OCI-LY1 (cell line): ENCODE measurements around the gene FGF14.

Experiments used
- H2AFZ ChIP-seq: fragments of 200-600 bp; sonication (generic), shearing (Covaris generic); 2 replicates; pipeline ENCODE4 v1.6.0; 2014; ENCODE audit warnings: antibody characterized with exemption, mild to moderate bottlenecking, low read length
- H3F3A ChIP-seq: fragments of 200-600 bp; sonication (generic), shearing (Covaris generic); 2 replicates; pipeline ENCODE4 v1.6.0; 2014; ENCODE audit warnings: mild to moderate bottlenecking, antibody characterized with exemption, low read length, moderate library complexity; ENCODE audit not compliant: insufficient read depth
- H3K27ac ChIP-seq: fragments of 200-600 bp; sonication (generic); 2 replicates; pipeline ENCODE4 v1.5.1; 2014; ENCODE audit warnings: low read length, mixed run types, mild to moderate bottlenecking, low read depth; ENCODE audit not compliant: poor library complexity, severe bottlenecking
- H3K27me3 ChIP-seq: fragments of 200-600 bp; sonication (generic); 2 replicates; pipeline ENCODE4 v1.6.0; 2014; ENCODE audit warnings: antibody characterized with exemption, mild to moderate bottlenecking, low read length, moderate library complexity; ENCODE audit not compliant: insufficient read depth
- H3K36me3 ChIP-seq: fragments of 200-600 bp; sonication (generic); 2 replicates; pipeline ENCODE4 v1.6.1; 2014; ENCODE audit warnings: mild to moderate bottlenecking, antibody characterized with exemption, low read length, moderate library complexity, mixed read lengths; ENCODE audit not compliant: insufficient read depth
- H3K4me1 ChIP-seq: fragments of 200-600 bp; sonication (generic); 2 replicates; pipeline ENCODE4 v1.5.1; 2014; ENCODE audit warnings: mild to moderate bottlenecking, low read length, moderate library complexity; ENCODE audit not compliant: insufficient read depth, severe bottlenecking
- H3K4me2 ChIP-seq: fragments of 200-600 bp; sonication (generic), shearing (Covaris generic); 2 replicates; pipeline ENCODE4 v1.6.1; 2014; ENCODE audit warnings: low read length
- H3K4me3 ChIP-seq: fragments of 200-600 bp; sonication (generic); 2 replicates; pipeline ENCODE4 v1.5.1; 2014; ENCODE audit warnings: low read length, low read depth, mild to moderate bottlenecking, mixed read lengths; ENCODE audit not compliant: poor library complexity, severe bottlenecking
- H3K79me2 ChIP-seq: fragments of 200-600 bp; shearing (Covaris generic); 2 replicates; pipeline ENCODE4 v1.6.1; 2016; ENCODE audit warnings: mixed run types, low read length, mixed read lengths; ENCODE audit not compliant: insufficient read depth
- H3K9ac ChIP-seq: fragments of 200-600 bp; sonication (generic), shearing (Covaris generic); 2 replicates; pipeline ENCODE4 v1.6.1; 2014; ENCODE audit warnings: mild to moderate bottlenecking, low read length, mixed read lengths
- H3K9me2 ChIP-seq: fragments of 200-600 bp; sonication (generic), shearing (Covaris generic); 2 replicates; pipeline ENCODE4 v1.6.1; 2014; ENCODE audit warnings: low read depth, mild to moderate bottlenecking, low read length, mixed read lengths
- H3K9me3 ChIP-seq: fragments of 200-600 bp; shearing (Covaris generic); 2 replicates; pipeline ENCODE4 v1.6.1; 2014; ENCODE audit warnings: low read length, mixed read lengths
- H4K20me1 ChIP-seq: fragments of 200-600 bp; sonication (generic), shearing (Covaris generic); 2 replicates; pipeline ENCODE4 v1.6.0; 2016; ENCODE audit warnings: mild to moderate bottlenecking, low read length; ENCODE audit not compliant: insufficient read depth
- CTCF ChIP-seq: fragments of 200-600 bp; sonication (generic), shearing (Covaris generic); IDR thresholded peaks from 2 replicates; pipeline ENCODE4 v1.5.1; 2017; ENCODE audit warnings: mild to moderate bottlenecking, antibody characterized with exemption, low read length, moderate library complexity, mixed read lengths
- EZH2 ChIP-seq: fragments of 200-600 bp; sonication (generic), shearing (Covaris generic); IDR thresholded peaks from 2 replicates; pipeline ENCODE4 v1.8.0; 2017; ENCODE audit warnings: borderline replicate concordance, mixed run types, mild to moderate bottlenecking, antibody characterized with exemption, low read length, moderate library complexity, mixed read lengths

The FGF14 gene

GRCh38 chr13:102346769-102347168, 55.1 kb downstream of the FGF14 start:
- Histone ChIP-seq H3K9ac (no peak overlapping the region), H3K9me2 (no peaks in the 10 kb centered on the region), H3K9me3 (no peaks in the 10 kb centered on the region), H3K4me1 (no peaks in the 10 kb centered on the region), H3K27me3 (no peaks in the 10 kb centered on the region; the same call in 1 of the 2 replicates), H4K20me1 (no peaks in the 10 kb centered on the region), H3F3A (no peaks in the 10 kb centered on the region), H2AFZ (no peak overlapping the region), H3K4me3 (no peak overlapping the region), H3K79me2 (no peaks in the 10 kb centered on the region), H3K36me3 (no peaks in the 10 kb centered on the region), H3K27ac (no peak overlapping the region), H3K4me2 (no peak overlapping the region)
- TF ChIP-seq EZH2 (no peak), CTCF (no peak)

- H3K4me3 ChIP-seq = no peak overlapping the region
- no peaks in the 10 kb centered on the region for H4K20me1 ChIP-seq
- H2AFZ ChIP-seq = no peak overlapping the region
- H3K4me1 ChIP-seq = no peaks in the 10 kb centered on the region
- no peak for TF ChIP-seq CTCF
- H3F3A ChIP-seq = no peaks in the 10 kb centered on the region
- H3K9ac ChIP-seq = no peak overlapping the region
- no peaks in the 10 kb centered on the region; the same call in 1 of the 2 replicates for H3K27me3 ChIP-seq
- no peaks in the 10 kb centered on the region for H3K9me2 ChIP-seq
- no peaks in the 10 kb centered on the region for H3K79me2 ChIP-seq
- no peak overlapping the region for H3K4me2 ChIP-seq
- no peak overlapping the region for H3K27ac ChIP-seq
- H3K9me3 ChIP-seq = no peaks in the 10 kb centered on the region
- no peaks in the 10 kb centered on the region for H3K36me3 ChIP-seq
Observed at GRCh38 chr13:102344410-102344809, 57.4 kb downstream of the FGF14 start.

- Histone ChIP-seq H4K20me1 (no peaks in the 10 kb centered on the region), H3K4me3 (no peak overlapping the region), H3K4me2 (no peak overlapping the region), H3K9ac (no peak overlapping the region), H3K36me3 (no peaks in the 10 kb centered on the region), H3K27ac (no peak overlapping the region), H3F3A (no peaks in the 10 kb centered on the region), H3K27me3 (no peaks in the 10 kb centered on the region), H3K79me2 (no peaks in the 10 kb centered on the region), H3K4me1 (no peaks in the 10 kb centered on the region), H3K9me2 (no peaks in the 10 kb centered on the region), H2AFZ (no peak overlapping the region), H3K9me3 (no peaks in the 10 kb centered on the region)
- no peak for TF ChIP-seq CTCF
- TF ChIP-seq EZH2 = no peak
Observed at GRCh38 chr13:102333320-102334198, 68.3 kb downstream of the FGF14 start.
